HG03558 (cell line): ENCODE data around the gene SLC39A8.

Experiments
- ATAC-seq: cut with Tn5 transposase; IDR thresholded peaks from one replicate; pipeline ENCODE4 v1.9.1; 2021; ENCODE audit warnings: moderate number of reproducible peaks; ENCODE audit not compliant: unreplicated experiment; ENCODE audit errors: extremely low read depth

SLC39A8 gene

GRCh38 chr4:102342404-102343074 is 2.7 kb downstream of the SLC39A8 start:
- ATAC-seq = no peak

GRCh38 chr4:102341201-102341600 is 4.1 kb downstream of the SLC39A8 start:
- ATAC-seq = no peak

GRCh38 chr4:102339018-102339417 is 6.3 kb downstream of the SLC39A8 start:
- ATAC-seq = no peak

DNA sequence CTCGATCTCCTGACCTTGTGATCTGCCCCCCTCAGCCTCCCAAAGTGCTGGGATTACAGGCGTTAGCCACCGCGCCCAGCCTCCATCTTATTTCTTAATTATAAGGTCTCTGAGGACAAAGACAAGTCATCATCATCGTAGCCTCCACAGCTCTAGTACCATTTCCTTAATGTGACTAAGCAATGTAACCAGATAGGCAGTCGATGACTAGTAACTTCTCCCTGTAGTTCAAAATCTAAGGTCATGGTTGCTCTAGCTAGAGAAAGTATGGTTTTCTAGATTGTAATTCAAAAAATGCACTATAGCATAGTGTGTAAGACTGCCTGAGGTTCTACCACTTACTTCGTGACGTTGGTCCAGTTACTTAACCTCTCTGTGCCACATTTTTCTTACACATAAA is 6.9 kb downstream of the SLC39A8 start:
- no peak for ATAC-seq

DNA sequence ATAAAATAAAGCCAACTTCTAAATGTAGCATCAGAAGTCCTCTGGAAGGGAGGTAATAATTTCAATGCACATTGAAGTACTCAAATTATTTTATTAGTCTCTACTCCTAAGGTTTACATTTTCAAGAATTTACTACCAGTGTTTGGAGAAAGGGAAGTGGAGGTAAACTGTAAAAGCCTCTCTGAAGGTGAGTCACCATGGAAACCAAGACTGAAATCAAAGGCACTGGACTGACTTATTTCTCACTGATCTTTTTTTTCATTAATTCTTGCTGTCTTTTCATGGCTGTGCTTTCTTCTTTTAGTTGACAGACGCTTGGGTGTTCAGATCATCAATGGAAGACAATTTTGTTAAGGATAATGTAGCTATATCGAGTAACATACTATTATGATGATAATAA is 9.7 kb downstream of the SLC39A8 start:
- no peak for ATAC-seq

DNA sequence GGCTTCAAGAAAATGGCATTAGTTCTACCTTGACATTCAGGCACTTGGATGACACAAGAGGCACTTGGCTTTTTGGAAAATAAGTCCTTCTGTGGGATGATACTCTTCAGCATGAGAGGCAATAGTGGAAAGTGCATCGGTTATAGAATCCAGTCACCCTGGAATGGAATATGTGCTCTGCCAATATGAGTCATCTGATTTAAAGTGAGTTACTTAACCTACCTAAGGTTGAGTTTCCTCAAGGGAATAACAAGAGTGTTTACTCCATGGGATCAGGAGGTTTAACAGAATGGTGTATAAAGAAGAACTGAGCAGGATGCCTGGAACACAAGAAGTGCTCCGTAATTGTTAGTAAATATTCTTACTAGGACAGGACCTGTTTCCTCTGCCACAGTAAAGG is 10.7 kb downstream of the SLC39A8 start:
- no peak for ATAC-seq

- ATAC-seq = no peak
Observed at GRCh38 chr4:102333787-102334186, 11.5 kb downstream of the SLC39A8 start.

DNA sequence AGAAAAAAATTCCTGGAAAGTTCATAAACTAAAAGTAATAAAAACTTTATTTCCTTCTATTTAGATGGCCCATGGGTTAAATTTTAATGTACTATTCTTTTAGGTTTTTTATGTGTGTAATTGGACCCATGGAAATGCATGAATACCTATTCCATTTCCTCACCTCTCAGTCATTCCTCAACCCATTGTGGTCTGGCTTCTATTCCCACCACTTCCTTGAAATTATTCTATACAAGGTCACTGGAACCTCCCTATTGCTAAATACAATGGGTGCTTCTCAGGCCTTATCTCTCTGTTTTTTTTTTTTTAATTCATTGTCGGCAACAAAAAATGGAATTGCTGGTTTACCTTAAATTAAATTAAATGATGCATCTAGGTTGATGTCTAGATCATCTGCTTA is 17.2 kb downstream of the SLC39A8 start:
- no peak for ATAC-seq

DNA sequence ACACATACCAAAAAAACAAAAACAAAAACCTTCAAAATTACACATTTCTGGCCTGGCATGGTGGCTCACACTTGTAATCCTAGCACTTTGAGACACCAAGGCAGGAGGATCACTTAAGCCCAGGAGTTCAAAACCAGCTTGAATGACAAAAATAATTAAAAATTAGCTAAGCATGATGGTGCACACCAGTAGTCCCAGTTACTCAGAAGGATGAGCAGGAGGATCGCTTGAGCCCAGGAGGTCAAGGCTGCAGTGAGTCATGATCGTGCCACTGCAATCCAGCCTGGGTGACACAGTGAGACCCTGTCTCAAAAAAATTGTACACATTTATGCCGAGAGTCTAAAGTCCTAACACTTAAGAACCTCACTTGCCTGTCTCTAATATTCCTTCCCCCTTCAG is 18.3 kb downstream of the SLC39A8 start:
- no peak for ATAC-seq

DNA sequence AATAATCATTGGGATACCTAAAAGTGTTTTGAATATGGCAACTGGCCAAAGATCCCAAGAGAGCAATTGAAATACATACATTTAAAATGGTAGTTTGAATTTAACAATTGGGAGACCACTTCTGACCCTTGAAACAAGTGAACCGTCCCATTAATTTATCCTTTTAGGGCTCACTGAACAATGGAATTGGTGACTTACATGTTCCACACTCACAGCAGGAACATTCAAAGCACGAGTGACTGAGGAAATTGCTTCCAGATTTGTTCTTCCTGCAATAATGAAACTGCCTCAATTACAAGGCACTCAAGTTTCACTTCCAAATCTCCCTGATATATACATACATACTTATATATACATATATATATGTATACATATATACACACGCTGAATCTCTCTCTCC is 20.6 kb downstream of the SLC39A8 start:
- ATAC-seq = no peak

DNA sequence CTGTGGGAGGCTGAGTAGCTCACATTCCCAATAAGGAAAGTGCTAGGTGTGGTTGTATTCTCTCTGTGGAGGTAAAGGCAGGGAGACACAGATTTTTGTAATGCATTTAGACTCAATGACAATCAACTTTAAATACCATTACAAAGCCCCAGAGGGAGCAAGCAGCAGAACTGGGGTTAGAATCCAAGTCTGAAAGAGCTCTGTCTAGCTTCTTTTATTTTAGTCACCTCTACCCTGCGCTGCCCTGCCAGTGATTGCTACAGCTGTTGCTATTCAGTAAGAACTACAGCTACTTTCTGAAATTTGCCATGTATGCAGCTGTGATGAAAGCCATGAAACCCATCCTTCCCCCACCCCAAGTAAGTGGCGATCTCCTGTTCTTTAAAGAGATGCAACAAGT is 22.5 kb downstream of the SLC39A8 start:
- no peak for ATAC-seq

DNA sequence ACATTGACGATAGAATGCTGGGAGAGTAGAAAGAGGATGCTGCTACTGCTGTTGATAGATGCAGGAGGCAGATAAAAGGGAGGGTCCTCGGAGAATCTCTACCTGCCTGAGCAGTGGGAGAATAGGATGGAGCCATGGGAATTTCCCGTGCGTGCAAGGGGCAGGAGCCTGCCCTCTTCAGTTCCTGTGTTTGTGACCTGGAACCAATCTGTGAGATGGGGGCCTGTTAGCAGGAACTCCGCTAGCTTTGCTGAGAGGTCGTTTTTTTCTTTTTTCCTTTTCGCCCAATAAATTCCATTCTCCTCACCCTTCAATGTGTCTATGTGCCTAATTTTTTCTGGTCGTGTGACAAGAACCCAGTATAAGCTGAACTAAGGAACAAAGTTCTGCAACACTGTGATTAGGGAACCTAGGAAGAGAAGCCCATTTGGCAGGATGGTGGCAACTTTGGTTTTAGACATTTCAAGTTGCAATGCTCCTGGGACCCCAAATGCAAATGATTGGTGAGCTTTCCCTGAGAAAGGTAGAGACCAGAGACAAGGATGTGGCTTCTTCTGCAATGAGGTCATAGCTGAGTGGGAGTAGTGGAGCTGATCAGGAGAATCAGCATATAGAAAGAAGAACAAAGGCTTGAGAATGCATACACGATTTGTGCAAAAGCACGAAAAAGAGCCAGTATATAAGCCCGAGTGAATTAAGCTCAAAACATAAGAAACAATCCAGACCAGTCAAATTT is 23.9 kb downstream of the SLC39A8 start:
- peak; percentile 90 for ATAC-seq

DNA sequence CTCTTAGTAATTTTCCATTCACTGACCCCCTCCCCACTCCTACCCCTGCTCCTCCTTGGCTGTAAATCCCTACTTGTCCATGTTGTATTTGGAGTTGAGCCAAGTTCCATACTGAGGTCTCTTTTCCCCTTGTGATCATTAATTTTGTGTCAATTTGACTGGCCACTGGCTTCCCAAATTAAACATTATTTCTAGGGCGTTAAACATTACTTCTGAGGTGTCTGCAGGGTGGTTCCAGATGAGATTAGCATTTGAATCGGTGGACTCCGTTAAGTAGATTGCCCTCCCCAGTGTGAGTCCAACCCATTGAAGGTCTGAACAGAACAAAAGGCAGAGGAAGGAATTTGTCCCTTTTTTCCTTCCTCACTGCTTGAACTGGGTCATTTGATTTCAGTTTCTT is 25.7 kb downstream of the SLC39A8 start:
- no peak for ATAC-seq

GRCh38 chr4:102318526-102318925 is 26.8 kb downstream of the SLC39A8 start:
- no peak for ATAC-seq

GRCh38 chr4:102318105-102318504 is 27.2 kb downstream of the SLC39A8 start:
- no peak for ATAC-seq

DNA sequence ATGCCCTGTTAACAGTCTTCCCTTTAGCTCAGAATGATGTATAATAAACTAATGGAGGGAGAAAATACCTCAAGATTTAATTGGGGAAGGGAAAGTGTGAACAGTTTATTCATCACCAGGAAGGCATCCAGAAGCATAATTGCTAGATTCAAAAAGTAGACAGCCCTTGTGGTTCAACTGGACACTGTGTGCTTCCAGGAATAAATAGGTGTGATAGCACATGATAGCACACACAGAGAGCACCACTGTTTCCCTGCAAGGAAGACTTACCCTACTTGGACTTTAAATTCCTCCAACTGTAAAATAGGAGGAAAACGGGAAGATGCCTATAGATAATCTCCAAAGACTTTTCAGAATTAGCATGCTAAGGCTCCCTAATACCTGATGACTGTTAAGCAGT is 27.8 kb downstream of the SLC39A8 start:
- no peak for ATAC-seq

- no peak for ATAC-seq
Observed at GRCh38 chr4:102316585-102316984, 28.7 kb downstream of the SLC39A8 start.

- ATAC-seq = no peak
Observed at GRCh38 chr4:102315532-102315931, 29.8 kb downstream of the SLC39A8 start.

- ATAC-seq = no peak
Observed at GRCh38 chr4:102312417-102312816, 32.9 kb downstream of the SLC39A8 start.

DNA sequence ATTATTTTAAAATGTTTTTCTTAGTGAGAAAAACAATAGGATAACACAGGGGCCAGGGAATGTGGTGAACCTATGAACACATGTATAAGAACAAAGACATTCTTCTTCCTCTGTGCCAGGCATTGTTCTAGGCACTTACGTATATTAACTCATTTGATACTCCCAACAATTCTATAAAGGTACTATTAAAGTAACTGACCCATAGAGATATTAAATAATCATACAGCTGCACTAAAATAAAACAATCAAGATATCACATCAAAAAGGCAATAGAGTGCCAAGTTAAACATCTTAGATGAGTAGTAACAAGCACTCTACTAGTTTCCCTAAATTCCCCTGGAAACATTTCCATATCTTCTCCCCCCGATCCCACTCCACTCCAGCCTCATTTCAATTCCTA is 33.4 kb downstream of the SLC39A8 start:
- ATAC-seq = no peak

DNA sequence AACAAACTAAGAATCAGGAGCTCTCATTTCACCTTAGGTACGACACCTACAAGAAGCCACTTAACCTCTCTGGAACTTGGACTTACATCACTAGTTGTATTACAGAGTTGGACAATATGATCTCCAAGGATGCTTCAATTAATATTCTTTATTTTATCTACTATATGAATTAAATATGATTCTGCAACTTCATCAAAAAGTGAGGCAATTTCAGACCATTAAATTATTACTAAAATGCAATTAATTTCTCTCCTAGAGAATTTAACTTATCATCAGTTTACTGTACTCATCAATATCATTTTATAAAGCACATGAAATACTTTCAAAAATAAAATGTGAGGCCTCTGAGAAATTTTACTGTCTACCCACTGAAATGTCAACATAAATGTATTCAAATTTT is 33.9 kb downstream of the SLC39A8 start:
- no peak for ATAC-seq
